C4-2B (cell line): ENCODE measurements around the gene P2RY8.

Experiments used
- ZFX ChIP-seq: fragments of 450-650 bp; IDR thresholded peaks from 2 replicates; pipeline ENCODE4 v1.6.1; 2017
- TF ChIP-seq, protein P1 (sequence below): fragments of 450-650 bp; conservative IDR thresholded peaks from 2 replicates; pipeline ENCODE4 v1.5.1; 2017; ENCODE audit warnings: mild to moderate bottlenecking

DNA sequence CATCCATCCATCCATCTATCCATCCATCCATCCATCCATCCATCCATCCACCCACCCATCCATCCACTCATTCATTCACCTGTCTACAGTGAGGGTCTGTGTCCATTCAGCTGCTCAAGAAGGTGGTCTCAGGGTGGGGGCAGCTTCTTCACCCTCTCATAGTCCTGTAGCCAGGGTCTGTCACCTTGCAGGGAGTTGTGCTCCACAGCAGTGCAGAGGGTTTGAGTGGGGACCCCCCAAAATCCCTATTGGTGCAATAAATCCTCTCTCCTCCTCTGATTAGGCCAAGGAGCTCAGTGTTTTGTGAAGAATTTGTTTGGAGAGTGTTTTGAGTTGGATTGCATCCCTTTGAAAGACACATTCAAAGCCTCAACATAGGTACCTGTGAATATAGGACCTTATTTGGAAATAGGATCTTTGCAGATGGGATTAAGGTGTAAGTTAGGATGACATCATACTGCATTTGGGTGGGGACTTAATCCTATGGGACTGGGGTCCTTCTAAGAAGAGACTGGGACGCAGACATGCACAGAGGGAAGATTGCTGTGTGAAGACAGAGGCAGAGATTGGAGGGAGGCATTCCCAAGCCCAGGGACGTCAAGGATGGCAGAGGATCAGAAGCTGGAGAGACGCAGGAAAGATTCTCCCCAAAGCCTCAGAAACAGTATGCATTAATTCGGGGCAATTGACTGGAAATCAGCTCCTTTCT, 12.0 kb downstream of the P2RY8 start:
- TF ChIP-seq, protein P1, sequence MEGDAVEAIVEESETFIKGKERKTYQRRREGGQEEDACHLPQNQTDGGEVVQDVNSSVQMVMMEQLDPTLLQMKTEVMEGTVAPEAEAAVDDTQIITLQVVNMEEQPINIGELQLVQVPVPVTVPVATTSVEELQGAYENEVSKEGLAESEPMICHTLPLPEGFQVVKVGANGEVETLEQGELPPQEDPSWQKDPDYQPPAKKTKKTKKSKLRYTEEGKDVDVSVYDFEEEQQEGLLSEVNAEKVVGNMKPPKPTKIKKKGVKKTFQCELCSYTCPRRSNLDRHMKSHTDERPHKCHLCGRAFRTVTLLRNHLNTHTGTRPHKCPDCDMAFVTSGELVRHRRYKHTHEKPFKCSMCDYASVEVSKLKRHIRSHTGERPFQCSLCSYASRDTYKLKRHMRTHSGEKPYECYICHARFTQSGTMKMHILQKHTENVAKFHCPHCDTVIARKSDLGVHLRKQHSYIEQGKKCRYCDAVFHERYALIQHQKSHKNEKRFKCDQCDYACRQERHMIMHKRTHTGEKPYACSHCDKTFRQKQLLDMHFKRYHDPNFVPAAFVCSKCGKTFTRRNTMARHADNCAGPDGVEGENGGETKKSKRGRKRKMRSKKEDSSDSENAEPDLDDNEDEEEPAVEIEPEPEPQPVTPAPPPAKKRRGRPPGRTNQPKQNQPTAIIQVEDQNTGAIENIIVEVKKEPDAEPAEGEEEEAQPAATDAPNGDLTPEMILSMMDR: no peak
- TF ChIP-seq ZFX: no peak
